ENCODE measurements around the gene BASP1.

Gene BASP1

DNA sequence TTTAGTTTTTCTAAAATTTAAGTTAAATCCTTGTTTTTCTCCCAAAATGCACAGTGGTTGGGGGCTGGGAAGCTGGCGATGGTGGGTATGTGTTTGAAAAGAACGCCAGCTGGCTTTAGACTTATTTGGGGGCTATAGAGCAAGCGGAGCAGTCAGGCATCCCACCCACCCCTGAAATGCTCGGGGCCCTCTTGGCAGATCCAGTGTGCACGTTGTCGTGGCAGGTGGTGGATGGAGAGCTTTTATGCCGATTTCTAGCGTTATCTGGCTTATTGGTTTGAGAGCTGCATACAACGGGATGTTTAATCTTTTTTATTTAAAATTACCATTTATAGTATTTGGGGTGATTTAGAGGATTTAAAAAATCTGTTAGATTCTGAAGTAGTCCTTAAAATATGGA is 8.1 kb downstream of the BASP1 start:
- no peak overlapping the region for H3K4me3 ChIP-seq (ENCODE audit: low read length)

DNA sequence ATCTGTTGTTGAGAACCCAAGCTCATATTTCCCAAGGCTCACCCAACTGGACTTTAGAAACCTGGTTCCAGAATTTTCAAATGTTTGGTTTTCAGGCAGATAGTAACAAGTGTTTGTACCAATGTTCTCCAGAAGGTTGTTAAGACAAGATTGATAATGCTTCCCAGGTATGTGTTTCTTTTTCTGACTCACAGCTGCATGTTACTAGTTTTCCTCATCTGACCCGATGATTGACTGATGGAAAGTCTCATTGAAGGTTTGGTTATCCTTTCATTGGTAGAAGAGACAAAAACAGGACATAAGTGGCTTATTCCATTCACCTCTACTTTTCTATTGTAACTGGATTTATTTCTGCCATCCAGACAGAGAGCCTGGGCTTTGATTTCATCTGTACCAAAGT is 10.4 kb downstream of the BASP1 start:
- H3K4me3 ChIP-seq (ENCODE audit: low read length): no peak overlapping the region
- no peak overlapping the region for H3K9ac ChIP-seq (ENCODE audit: low read depth, low read length)
- no peak overlapping the region for H3K27ac ChIP-seq (ENCODE audit: low read length)
- peaks cover 32% of the 10 kb centered on the region for H3K4me1 ChIP-seq (ENCODE audit: insufficient read depth, low read length)
- H3K27me3 ChIP-seq (ENCODE audit: insufficient read depth, low read length): no peaks in the 10 kb centered on the region
- no peaks in the 10 kb centered on the region for H3K9me3 ChIP-seq (ENCODE audit: insufficient read depth, low read depth, low read length)
- peaks cover 44% of the 10 kb centered on the region for H3K36me3 ChIP-seq (ENCODE audit: insufficient read depth, low read depth, low read length)

More for the DNA sequence above, 8.1 kb downstream of the BASP1 start:
- Histone ChIP-seq H3K4me1 (ENCODE audit: insufficient read depth, low read length) (peaks cover 42% of the 10 kb centered on the region), H3K27me3 (ENCODE audit: insufficient read depth, low read length) (no peaks in the 10 kb centered on the region), H3K36me3 (ENCODE audit: insufficient read depth, low read depth, low read length) (peaks cover 25% of the 10 kb centered on the region; the same call in 1 of the 2 replicates), H3K9me3 (ENCODE audit: insufficient read depth, low read depth, low read length) (no peaks in the 10 kb centered on the region), H3K27ac (ENCODE audit: low read length) (no peak overlapping the region), H3K9ac (ENCODE audit: low read depth, low read length) (no peak overlapping the region)

DNA sequence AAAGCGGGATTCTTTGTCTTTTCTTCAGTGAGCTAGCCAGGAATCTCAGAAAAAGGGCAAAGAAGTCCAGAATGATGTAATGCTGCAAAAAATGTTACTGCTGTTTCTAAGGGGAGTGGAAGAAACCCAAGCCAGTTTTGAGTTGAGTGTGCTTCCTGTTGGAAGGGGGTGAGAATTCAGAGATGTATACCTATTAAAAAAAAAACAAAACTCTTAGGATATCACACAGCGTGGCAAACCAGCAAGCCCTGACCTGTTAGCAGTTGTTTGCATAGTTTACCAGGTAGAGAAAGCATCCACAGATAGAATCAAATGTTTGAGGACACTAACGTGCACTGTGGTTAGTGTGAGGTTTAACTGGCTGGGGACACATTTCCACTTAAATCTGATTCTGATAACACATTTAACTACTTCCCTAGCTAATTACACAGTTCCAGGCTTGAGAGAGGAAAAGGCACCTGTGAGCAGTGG is 11.4 kb downstream of the BASP1 start:
- Histone ChIP-seq H3K9ac (ENCODE audit: low read depth, low read length) (no peak overlapping the region), H3K4me1 (ENCODE audit: insufficient read depth, low read length) (peaks cover 22% of the 10 kb centered on the region), H3K27ac (ENCODE audit: low read length) (no peak overlapping the region), H3K27me3 (ENCODE audit: insufficient read depth, low read length) (no peaks in the 10 kb centered on the region), H3K9me3 (ENCODE audit: insufficient read depth, low read depth, low read length) (no peaks in the 10 kb centered on the region), H3K36me3 (ENCODE audit: insufficient read depth, low read depth, low read length) (peaks cover 41% of the 10 kb centered on the region), H3K4me3 (ENCODE audit: low read length) (no peak overlapping the region)

DNA sequence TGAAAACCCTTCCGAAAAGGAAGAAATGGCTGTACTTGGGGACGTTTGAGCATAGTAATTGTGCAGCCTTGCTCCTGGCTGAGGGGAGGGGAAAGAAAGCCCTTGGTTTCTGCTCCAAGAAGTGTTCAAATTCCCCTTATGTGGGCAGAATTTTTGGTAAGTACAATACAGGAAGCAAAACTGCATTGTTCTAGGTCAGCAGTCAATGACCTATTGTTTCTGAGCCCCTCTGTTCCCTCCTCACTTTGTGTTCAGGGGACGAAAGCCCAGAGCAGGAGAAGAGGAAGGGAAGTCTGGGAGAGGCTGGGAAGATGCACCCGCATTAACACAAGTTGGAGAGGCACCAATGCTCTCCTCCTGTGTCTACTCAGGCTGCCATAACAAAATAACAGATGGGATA is 11.9 kb downstream of the BASP1 start:
- Histone ChIP-seq H3K9me3 (ENCODE audit: insufficient read depth, low read depth, low read length) (no peaks in the 10 kb centered on the region), H3K27ac (ENCODE audit: low read length) (no peak overlapping the region), H3K27me3 (ENCODE audit: insufficient read depth, low read length) (no peaks in the 10 kb centered on the region), H3K4me3 (ENCODE audit: low read length) (no peak overlapping the region), H3K4me1 (ENCODE audit: insufficient read depth, low read length) (peaks cover 17% of the 10 kb centered on the region), H3K36me3 (ENCODE audit: insufficient read depth, low read depth, low read length) (peaks cover 43% of the 10 kb centered on the region), H3K9ac (ENCODE audit: low read depth, low read length) (no peak overlapping the region)

DNA sequence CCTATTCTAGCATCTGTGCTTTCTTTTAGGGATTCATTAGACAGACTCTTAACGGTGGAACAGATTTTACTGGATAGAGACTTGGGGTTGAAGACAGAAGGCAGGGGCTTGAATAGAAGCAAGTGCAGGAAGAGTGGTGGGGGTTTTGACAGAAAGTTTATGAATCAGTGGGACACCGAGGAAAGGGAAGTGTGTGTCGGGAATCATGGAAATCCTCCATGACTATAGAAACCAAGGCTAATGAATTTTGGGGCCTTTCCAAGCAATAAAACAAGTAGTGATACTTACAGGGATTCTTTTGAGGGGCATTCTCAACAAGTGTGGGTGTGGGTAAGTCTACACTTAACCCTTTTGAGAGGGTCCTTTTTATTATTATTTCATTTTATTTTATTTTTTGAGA is 12.8 kb downstream of the BASP1 start:
- Histone ChIP-seq H3K36me3 (ENCODE audit: insufficient read depth, low read depth, low read length) (peaks cover 48% of the 10 kb centered on the region), H3K9me3 (ENCODE audit: insufficient read depth, low read depth, low read length) (no peaks in the 10 kb centered on the region), H3K27ac (ENCODE audit: low read length) (no peak overlapping the region), H3K4me3 (ENCODE audit: low read length) (no peak overlapping the region), H3K27me3 (ENCODE audit: insufficient read depth, low read length) (no peaks in the 10 kb centered on the region), H3K4me1 (ENCODE audit: insufficient read depth, low read length) (peaks cover 11% of the 10 kb centered on the region), H3K9ac (ENCODE audit: low read depth, low read length) (no peak overlapping the region)

DNA sequence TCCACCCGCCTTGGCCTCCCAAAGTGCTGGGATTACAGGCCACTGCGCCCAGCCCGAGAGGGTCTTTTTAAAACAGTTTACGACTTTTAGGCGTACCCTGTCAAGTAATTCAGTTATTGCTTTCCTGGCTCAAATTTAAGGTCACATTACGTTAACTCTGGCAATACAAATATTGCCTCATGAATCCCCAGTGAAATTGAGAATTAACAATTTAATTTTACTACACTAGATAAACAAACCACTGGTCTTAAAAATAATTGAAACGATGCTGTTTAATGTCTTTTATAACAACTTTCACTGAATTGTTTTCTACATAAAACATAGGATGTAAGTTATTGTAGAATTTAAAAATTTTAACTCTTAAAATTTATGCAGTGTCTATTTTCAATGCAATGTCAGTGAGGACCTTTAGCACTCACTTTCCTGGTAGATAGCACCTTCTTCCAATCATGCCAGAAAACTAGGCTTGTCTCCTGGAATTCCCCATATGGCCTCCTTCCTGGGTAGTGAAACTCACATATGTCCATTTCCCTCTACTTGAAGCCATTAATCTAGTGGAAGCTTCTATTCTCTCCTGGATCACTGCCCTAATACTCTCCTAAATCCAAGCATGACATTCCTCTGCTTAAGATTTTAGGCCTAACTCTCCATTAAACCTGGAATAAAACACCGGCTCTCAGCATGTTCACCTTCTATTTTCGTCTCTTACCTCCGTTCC is 13.5 kb downstream of the BASP1 start:
- H3K9ac ChIP-seq (ENCODE audit: low read depth, low read length): no peak overlapping the region
- H3K4me1 ChIP-seq (ENCODE audit: insufficient read depth, low read length): peaks cover 11% of the 10 kb centered on the region
- peaks cover 48% of the 10 kb centered on the region for H3K36me3 ChIP-seq (ENCODE audit: insufficient read depth, low read depth, low read length)

DNA sequence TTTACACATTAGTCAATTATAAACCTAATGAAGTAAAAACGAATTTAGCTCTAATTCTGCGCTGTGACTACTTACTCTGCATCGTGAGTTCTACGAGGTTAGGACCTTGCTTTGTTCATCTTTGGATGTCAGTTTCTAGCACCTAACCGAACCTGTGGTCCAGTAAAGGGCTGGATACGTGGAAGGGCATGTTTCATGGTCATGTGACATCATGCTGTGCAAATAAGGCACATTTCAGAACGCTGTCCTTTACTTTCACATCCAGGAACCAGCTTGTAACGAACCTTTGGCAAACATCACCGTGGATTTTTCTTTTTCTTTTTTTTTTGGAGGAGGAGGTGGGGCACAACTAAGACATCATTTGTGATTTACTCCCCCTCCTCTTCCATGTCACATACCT is 15.0 kb downstream of the BASP1 start:
- H3K4me1 ChIP-seq (ENCODE audit: insufficient read depth, low read length): peaks cover 11% of the 10 kb centered on the region
- H3K9ac ChIP-seq (ENCODE audit: low read depth, low read length): no peak overlapping the region
- H3K27ac ChIP-seq (ENCODE audit: low read length): no peak overlapping the region
- H3K9me3 ChIP-seq (ENCODE audit: insufficient read depth, low read depth, low read length): no peaks in the 10 kb centered on the region
- no peaks in the 10 kb centered on the region for H3K27me3 ChIP-seq (ENCODE audit: insufficient read depth, low read length)
- no peak overlapping the region for H3K4me3 ChIP-seq (ENCODE audit: low read length)
- H3K36me3 ChIP-seq (ENCODE audit: insufficient read depth, low read depth, low read length): peaks cover 48% of the 10 kb centered on the region

More for the DNA sequence above, 13.5 kb downstream of the BASP1 start:
- Histone ChIP-seq H3K4me3 (ENCODE audit: low read length) (no peak overlapping the region), H3K27me3 (ENCODE audit: insufficient read depth, low read length) (no peaks in the 10 kb centered on the region), H3K27ac (ENCODE audit: low read length) (no peak overlapping the region), H3K9me3 (ENCODE audit: insufficient read depth, low read depth, low read length) (no peaks in the 10 kb centered on the region)

DNA sequence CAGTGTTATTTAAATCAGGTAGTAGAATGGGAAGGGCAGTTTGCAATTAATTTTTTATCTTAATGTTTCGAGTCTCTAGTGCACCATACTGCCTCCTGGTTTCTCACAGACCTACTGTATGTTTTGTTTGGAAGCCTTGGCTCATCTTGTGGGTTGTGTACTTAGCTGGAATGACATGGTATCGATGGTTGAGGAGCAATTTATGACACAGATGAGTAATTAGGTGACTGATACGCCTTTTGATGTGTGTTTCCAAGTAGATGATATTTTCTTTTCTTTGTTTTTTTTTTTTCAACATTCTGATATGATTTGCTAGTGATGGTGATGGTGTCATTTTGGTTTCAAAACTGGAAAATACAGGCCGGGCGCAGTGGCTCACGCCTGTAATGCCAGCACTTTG is 16.1 kb downstream of the BASP1 start:
- H3K27ac ChIP-seq (ENCODE audit: low read length): no peak overlapping the region
- H3K27me3 ChIP-seq (ENCODE audit: insufficient read depth, low read length): no peaks in the 10 kb centered on the region
- H3K9me3 ChIP-seq (ENCODE audit: insufficient read depth, low read depth, low read length): no peaks in the 10 kb centered on the region
- H3K4me3 ChIP-seq (ENCODE audit: low read length): no peak overlapping the region
- peaks cover 5% of the 10 kb centered on the region for H3K4me1 ChIP-seq (ENCODE audit: insufficient read depth, low read length)
- peaks cover 39% of the 10 kb centered on the region for H3K36me3 ChIP-seq (ENCODE audit: insufficient read depth, low read depth, low read length)
- no peak overlapping the region for H3K9ac ChIP-seq (ENCODE audit: low read depth, low read length)

DNA sequence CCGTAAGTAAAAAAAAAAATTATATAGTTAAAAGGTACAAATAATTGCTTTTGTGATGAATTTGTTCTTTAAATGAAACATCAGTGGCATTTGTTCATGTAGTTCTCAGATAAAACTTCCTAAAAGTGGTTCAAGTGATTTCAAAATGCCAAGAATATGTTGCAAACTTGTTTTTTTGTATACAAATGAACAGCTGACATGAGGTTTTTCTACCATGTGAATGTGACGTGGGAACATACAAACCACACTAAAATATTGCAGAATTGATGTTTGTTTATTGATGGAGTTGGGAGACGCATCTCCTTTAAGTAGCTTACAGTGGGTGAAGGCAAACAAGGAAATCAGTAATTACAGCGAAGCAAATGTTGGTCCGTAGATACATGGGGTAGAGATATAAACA is 16.9 kb downstream of the BASP1 start:
- no peak overlapping the region for H3K4me3 ChIP-seq (ENCODE audit: low read length)
- H3K27me3 ChIP-seq (ENCODE audit: insufficient read depth, low read length): no peaks in the 10 kb centered on the region
- H3K9me3 ChIP-seq (ENCODE audit: insufficient read depth, low read depth, low read length): no peaks in the 10 kb centered on the region
- no peaks in the 10 kb centered on the region for H3K4me1 ChIP-seq (ENCODE audit: insufficient read depth, low read length)
- no peak overlapping the region for H3K27ac ChIP-seq (ENCODE audit: low read length)
- H3K9ac ChIP-seq (ENCODE audit: low read depth, low read length): no peak overlapping the region
- peaks cover 31% of the 10 kb centered on the region for H3K36me3 ChIP-seq (ENCODE audit: insufficient read depth, low read depth, low read length)

DNA sequence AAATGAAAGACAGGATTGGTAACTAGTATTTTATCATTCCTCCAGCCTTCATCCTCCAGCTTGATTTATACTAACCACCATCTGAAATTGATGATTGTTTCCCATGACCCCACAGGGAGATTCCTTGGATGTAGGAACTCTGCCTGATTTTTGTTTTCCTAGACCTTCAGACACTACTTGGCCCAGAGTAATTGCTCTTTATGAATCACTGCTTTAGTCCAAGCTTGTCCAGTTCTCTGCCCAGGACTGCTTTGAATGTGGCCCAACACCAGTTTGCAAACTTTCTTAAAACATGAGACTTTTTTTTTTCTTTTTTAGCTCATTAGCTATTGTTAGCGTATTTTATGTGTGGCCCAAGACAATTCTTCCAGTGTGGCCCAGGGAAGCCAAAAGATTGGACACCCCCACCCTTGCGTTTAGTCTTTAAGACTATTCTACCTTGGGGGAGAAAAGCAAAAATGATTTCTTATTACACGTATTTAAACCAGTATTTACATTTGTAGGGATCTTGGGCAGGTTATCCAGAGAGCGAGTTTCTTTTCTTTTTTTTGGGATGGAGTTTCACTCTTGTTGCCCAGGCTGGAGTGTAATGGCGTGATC is 18.4 kb downstream of the BASP1 start:
- H3K4me1 ChIP-seq (ENCODE audit: insufficient read depth, low read length): no peaks in the 10 kb centered on the region
- H3K9ac ChIP-seq (ENCODE audit: low read depth, low read length): no peak overlapping the region
- no peak overlapping the region for H3K4me3 ChIP-seq (ENCODE audit: low read length)
- no peaks in the 10 kb centered on the region for H3K9me3 ChIP-seq (ENCODE audit: insufficient read depth, low read depth, low read length)
- H3K27ac ChIP-seq (ENCODE audit: low read length): no peak overlapping the region
- no peaks in the 10 kb centered on the region for H3K27me3 ChIP-seq (ENCODE audit: insufficient read depth, low read length)
- peaks cover 27% of the 10 kb centered on the region for H3K36me3 ChIP-seq (ENCODE audit: insufficient read depth, low read depth, low read length)

DNA sequence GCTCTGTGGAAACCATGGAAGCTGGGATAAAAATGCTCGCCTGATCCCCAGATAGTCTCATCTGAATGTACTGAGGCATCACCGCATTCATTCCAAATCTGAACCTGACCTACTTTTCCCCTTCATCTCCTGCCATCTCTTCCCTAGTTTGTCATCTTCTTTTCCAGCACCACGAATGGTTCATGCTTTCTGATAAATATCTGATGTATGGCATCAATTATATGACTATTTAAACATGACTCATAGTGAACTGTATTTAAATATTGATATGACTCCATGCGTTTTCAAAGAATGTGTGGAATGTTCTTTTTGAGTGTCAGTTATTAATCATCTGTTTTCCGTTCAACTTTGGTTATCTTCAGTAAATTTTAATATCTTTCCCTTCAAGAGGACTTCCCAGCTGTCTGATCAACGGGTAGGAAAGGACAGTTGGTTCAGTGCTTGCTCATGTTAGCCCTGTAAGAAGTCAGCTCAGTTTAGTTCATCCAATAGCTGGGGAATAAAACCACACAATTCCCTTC is 21.1 kb downstream of the BASP1 start:
- Histone ChIP-seq H3K9ac (ENCODE audit: low read depth, low read length) (no peak overlapping the region), H3K36me3 (ENCODE audit: insufficient read depth, low read depth, low read length) (peaks cover 21% of the 10 kb centered on the region; the same call in 1 of the 2 replicates), H3K4me3 (ENCODE audit: low read length) (no peak overlapping the region), H3K27ac (ENCODE audit: low read length) (no peak overlapping the region), H3K27me3 (ENCODE audit: insufficient read depth, low read length) (no peaks in the 10 kb centered on the region), H3K9me3 (ENCODE audit: insufficient read depth, low read depth, low read length) (no peaks in the 10 kb centered on the region), H3K4me1 (ENCODE audit: insufficient read depth, low read length) (no peaks in the 10 kb centered on the region)

DNA sequence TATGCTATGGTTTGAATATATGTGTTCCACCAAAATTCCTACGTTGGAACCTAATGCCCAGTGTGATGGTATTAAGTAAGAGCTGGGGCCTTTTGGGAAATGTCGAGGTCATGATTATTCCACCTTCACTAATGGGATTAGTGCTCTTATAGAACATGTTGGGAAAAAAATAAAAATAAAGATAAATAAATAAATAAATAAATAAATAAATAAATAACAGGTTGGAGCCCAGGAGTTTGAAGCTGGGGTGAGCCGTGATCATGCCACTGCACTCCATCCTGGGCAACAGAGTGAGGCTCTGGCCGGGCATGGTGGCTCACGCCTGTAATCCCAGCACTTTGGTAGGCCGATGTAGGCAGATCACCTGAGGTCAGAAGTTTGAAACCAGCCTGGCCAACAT is 22.5 kb downstream of the BASP1 start:
- Histone ChIP-seq H3K36me3 (ENCODE audit: insufficient read depth, low read depth, low read length) (peaks cover 14% of the 10 kb centered on the region; the same call in 1 of the 2 replicates), H3K4me1 (ENCODE audit: insufficient read depth, low read length) (no peaks in the 10 kb centered on the region), H3K4me3 (ENCODE audit: low read length) (no peak overlapping the region)

More for the DNA sequence above, 22.5 kb downstream of the BASP1 start:
- Histone ChIP-seq H3K9ac (ENCODE audit: low read depth, low read length) (no peak overlapping the region), H3K27me3 (ENCODE audit: insufficient read depth, low read length) (no peaks in the 10 kb centered on the region), H3K27ac (ENCODE audit: low read length) (no peak overlapping the region), H3K9me3 (ENCODE audit: insufficient read depth, low read depth, low read length) (no peaks in the 10 kb centered on the region)

All from iPS-20b (cell line).